Activated naive CD4-positive, alpha-beta T cell treated with anti-CD3 and anti-CD28 coated beads for 36 hours (primary cell): ENCODE results near the gene STX5. TPM values are rescaled to one million over a fixed set of nuclear protein-coding genes. Genes with fewer than 3 reads are reported as not detected.

ENCODE experiments used
- CTCF ChIA-PET: fragments of 350-600 bp; sonication (Branson Sonifier 250); formaldehyde crosslinking; loops from one replicate; lab custom pipeline; 2021; ENCODE audit warnings: antibody characterized with exemption; lab: Charles Lee
- DNase-seq: peaks from one replicate; pipeline ENCODE4 v3.0.0-alpha.2; 2020
- H3K27ac Mint-ChIP-seq: one replicate; pipeline ENCODE4 v1.8.0; 2021; ENCODE audit warnings: mild to moderate bottlenecking, mixed read lengths
- H3K27me3 Mint-ChIP-seq: one replicate; pipeline ENCODE4 v1.8.0; 2021; ENCODE audit warnings: low read depth, mixed read lengths
- H3K36me3 Mint-ChIP-seq: one replicate; pipeline ENCODE4 v1.8.0; 2021; ENCODE audit warnings: low read depth, mixed read lengths
- H3K4me1 Mint-ChIP-seq: one replicate; pipeline ENCODE4 v1.8.0; 2021; ENCODE audit warnings: low read depth, mixed read lengths
- H3K4me3 Mint-ChIP-seq: one replicate; pipeline ENCODE4 v1.8.0; 2021; ENCODE audit warnings: mild to moderate bottlenecking, moderate library complexity, mixed read lengths
- H3K9me3 Mint-ChIP-seq: one replicate; pipeline ENCODE4 v1.8.0; 2021; ENCODE audit warnings: mixed read lengths
- intact Hi-C: fragments of 100-400 bp; cut with micrococcal nuclease; formaldehyde crosslinking; loops from one replicate; pipeline ENCODE4 v1.15.1; 2023
- total RNA-seq, 2 experiments: library from RNA; stranded (reverse); gene quantifications; one replicate each; pipeline ENCODE4 v1.2.3, GENCODE V29; 2021

The STX5 gene
- total RNA-seq, 2 experiments from 2014 or later, result 22.7 to 23.0 TPM

DNA sequence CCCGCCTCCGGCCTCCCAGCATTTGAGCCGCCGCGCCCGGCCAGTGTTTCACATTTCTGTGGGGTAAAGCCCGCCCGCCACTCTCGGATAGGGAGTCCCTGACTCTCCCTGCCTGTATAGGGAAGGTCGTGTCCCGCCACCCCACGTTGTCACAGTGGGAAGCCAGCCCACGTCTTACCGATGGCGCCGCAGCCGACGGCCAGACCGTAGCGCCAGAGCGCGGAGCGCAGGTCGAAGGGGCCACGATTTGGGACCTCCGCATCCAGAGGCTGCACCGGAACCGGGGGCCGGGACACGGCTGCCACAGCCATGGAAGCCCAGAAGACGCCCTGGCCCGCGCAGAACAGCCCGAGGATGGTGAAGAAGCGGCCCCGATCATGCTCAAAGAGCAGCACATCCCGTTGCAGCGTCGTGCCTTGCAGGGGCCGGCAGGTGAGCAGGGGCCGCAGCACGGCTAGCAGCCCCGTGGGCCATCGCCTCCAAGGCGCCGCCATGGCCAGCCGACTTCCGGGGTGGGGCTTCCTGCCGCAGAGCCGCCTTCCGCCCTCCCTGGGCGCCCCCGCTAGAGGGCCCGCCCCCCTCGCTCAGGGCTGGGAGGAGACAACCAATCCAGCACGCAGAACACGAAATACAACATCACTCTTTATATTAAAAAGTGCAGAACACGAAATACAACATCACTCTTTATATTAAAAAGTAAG lies 40.2 kb downstream of the STX5 start, which contains the start of gene TMEM223:
TSS of gene TMEM223 (minus strand) at position 506 of the 701 bp plus-strand sequence. CDS start at position 494, 12 bp downstream.
- Mint-ChIP-seq H3K4me1 (peaks cover 47% of the 10 kb centered on the region), H3K9me3 (no peaks in the 10 kb centered on the region), H3K27me3 (no peaks in the 10 kb centered on the region), H3K36me3 (peaks cover 44% of the 10 kb centered on the region), H3K4me3 (peak within 1 kb of the TSS; percentile 85), H3K27ac (peak within 1 kb of the TSS; percentile 90)
- CTCF ChIA-PET, result interaction anchor here (0.7 to 1.1 kb wide), 3 partner anchors 32 to 70 kb away, joined by 3 to 4 read pairs (median 4); no protein-coding TSS in a partner anchor
- peak; percentile 92 for DNase-seq
- intact Hi-C loops, result loop anchor here (1.0 kb wide), 3 partner anchors 14 to 50 kb away; partner anchors contain the start of gene NXF1

DNA sequence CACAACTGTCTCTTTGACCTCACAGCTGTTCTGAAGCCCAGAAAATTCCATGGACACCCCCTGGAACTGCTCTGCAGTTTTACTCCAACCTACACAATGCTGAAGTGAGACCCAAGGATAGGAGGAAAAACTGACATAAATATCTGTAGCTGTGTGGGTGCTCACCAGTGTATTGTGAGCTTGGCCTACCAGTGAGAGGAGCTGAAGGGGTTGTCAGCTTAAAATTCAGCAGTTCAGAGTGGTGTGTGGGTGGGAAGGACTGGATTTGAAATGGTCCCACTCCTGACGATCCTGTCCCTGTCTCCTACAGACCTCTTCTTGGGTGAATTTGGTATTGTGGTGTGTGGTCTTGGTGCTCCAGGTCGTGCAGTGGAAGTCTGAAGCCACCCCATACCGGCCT lies 42.3 kb downstream of the STX5 start:
- Mint-ChIP-seq H3K27ac (peak overlapping the region; percentile 93), H3K27me3 (no peaks in the 10 kb centered on the region), H3K36me3 (peaks cover 28% of the 10 kb centered on the region), H3K4me3 (peak overlapping the region; percentile 92), H3K4me1 (peaks cover 55% of the 10 kb centered on the region), H3K9me3 (no peaks in the 10 kb centered on the region)
- no peak for DNase-seq
- intact Hi-C loops, result loop anchor here (5.0 kb wide), 1 partner anchor 233 kb away; no protein-coding TSS in a partner anchor
- CTCF ChIA-PET, result interaction anchor here (0.7 to 1.6 kb wide), 3 partner anchors 43 to 69 kb away, joined by 3 to 4 read pairs (median 3); partner anchors contain the start of gene TEX54

DNA sequence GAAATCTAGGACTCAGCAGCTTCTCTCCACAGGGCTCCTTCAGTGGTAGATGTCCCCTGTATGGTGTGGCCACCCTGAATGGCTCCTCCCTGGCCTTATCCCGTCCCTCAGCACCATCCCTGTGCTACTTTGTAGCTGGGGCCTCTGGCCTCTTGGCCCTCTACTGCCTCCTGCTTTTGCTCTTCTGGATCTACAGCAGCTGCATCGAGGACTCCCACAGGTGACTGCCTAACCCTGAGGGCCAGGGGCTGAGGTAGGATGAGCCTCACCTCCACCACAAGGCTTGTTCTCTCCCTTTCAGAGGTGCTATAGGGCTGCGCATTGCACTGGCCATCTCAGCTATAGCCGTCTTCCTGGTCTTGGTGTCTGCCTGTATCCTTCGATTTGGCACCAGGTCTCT lies 42.9 kb downstream of the STX5 start:
- Mint-ChIP-seq H3K4me1 (peaks cover 53% of the 10 kb centered on the region), H3K27me3 (no peaks in the 10 kb centered on the region), H3K4me3 (peak overlapping the region; percentile 92), H3K27ac (peak overlapping the region; percentile 93), H3K9me3 (no peaks in the 10 kb centered on the region), H3K36me3 (peaks cover 22% of the 10 kb centered on the region)
- no peak for DNase-seq
- CTCF ChIA-PET, result interaction anchor here (0.7 to 1.6 kb wide), 3 partner anchors 17 to 44 kb away, joined by 3 to 5 read pairs (median 4); partner anchors contain the start of genes NXF1 and TEX54
- intact Hi-C loops, result loop anchor here (5.0 kb wide), 1 partner anchor 233 kb away; no protein-coding TSS in a partner anchor

DNA sequence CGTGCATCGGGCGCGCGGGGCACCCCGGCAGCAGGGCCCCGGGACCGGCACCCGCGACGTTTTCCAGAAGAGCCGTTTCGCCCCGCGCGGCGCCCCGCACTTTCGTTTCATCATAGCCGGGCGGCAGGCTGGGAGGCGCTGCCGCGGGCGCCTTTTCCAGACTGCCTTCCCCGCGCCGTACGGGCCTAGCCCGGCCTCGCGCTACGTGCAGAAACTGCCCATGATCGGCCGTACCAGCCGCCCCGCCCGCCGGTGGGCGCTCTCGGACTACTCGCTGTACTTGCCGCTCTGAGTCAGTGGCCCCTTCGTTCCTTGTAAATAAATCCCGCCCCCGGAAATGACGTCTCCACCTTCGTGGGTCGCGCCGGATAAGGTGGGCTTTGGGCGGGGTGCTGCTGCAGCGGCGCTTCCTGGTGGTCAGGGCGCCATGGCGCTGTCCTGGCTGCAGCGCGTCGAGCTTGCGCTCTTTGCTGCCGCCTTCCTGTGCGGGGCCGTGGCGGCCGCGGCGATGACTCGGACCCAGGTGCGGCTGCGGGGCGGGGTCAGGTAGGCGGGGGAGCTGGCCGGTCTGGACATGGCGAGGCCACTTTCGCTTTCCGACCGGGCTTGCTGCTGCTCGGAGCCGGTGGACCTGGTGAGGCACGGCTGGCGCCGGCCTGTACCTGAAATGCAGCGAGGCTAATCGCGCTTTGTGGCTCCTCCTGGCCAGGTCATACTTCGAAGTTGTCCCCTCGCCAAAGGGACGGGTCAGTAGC lies 44.7 kb downstream of the STX5 start, which contains the start of gene TMEM179B:
TSS of gene TMEM179B (plus strand) at position 398 of the 755 bp plus-strand sequence. CDS start at position 428, 30 bp downstream.
- intact Hi-C loops, result loop anchor here (1.0 to 5.0 kb wide), 10 partner anchors 16 to 235 kb away; partner anchors contain the start of genes NXF1, POLR2G, TAF6L and TTC9C
- Mint-ChIP-seq H3K27ac (peak within 1 kb of the TSS; percentile 93), H3K4me1 (peaks cover 47% of the 10 kb centered on the region), H3K9me3 (no peaks in the 10 kb centered on the region), H3K36me3 (peaks cover 17% of the 10 kb centered on the region), H3K27me3 (no peaks in the 10 kb centered on the region), H3K4me3 (peak within 1 kb of the TSS; percentile 92)
- CTCF ChIA-PET, result interaction anchor here (0.5 to 3.9 kb wide), 28 partner anchors 9 to 236 kb away, joined by 3 to 53 read pairs (median 6); partner anchors contain the start of genes HNRNPUL2, NXF1, STX5 and TAF6L
- peak; percentile 99 for DNase-seq

DNA sequence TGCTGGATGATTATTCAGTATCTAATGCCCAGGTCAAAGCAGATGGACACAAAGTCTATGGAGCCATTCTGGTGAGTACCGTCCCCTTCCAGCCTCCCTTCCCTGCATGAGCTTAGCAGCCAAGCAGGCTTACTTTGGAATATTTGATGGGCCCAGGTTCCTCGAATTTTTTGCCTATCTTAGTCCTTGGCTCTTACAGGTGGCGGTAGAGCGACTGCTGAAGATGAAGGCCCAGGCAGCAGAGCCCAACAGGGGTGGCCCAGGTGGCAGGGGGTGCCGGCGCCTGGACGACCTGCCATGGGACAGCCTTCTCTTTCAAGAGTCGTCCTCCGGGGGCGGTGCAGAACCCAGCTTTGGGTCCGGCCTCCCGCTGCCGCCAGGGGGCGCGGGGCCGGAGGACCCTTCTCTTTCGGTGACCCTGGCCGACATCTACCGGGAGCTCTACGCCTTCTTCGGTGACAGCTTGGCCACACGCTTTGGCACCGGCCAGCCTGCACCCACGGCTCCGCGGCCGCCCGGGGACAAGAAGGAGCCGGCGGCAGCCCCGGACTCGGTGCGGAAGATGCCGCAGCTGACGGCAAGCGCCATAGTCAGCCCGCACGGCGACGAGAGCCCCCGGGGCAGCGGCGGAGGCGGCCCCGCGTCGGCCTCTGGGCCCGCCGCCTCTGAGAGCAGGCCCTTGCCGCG lies 45.4 kb downstream of the STX5 start:
- no peaks in the 10 kb centered on the region for H3K27me3 Mint-ChIP-seq
- H3K4me1 Mint-ChIP-seq, result peaks cover 43% of the 10 kb centered on the region
- peak; percentile 87 for DNase-seq
- H3K36me3 Mint-ChIP-seq, result peaks cover 15% of the 10 kb centered on the region
- H3K27ac Mint-ChIP-seq, result peak overlapping the region; percentile 89
- CTCF ChIA-PET, result interaction anchor here (0.6 to 3.9 kb wide), 34 partner anchors 9 to 237 kb away, joined by 3 to 53 read pairs (median 5); partner anchors contain the start of genes HNRNPUL2, NXF1, POLR2G and STX5
- peak overlapping the region; percentile 79 for H3K4me3 Mint-ChIP-seq
- intact Hi-C loops, result loop anchor here (1.0 to 5.0 kb wide), 11 partner anchors 15 to 236 kb away; partner anchors contain the start of genes NXF1, POLR2G, TAF6L and TTC9C
- no peaks in the 10 kb centered on the region for H3K9me3 Mint-ChIP-seq

DNA sequence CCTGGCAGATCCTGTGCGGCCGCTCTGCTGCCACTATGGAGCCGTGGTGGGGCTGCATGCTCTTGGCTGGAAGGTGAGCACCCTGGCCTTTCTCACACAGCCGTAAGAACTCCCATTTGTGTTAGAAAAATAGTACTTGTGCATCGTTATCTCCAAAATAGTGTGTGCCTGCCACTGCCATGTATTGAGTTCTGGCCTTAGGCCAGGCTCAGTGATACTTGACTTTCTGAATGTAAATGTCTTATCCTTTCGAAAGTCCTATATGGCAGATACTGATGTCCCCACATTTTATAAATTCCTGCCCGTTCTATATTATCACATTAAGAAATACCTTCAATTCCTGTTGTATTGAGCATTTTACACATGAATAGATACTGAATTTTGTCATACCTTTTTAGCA lies 49.1 kb downstream of the STX5 start:
- peaks cover 13% of the 10 kb centered on the region for H3K36me3 Mint-ChIP-seq
- CTCF ChIA-PET, result no interaction called here
- intact Hi-C loops, result no loop called here
- peaks cover 11% of the 10 kb centered on the region for H3K4me1 Mint-ChIP-seq
- DNase-seq, result no peak
- H3K9me3 Mint-ChIP-seq, result no peaks in the 10 kb centered on the region
- H3K4me3 Mint-ChIP-seq, result no peak overlapping the region
- H3K27me3 Mint-ChIP-seq, result no peaks in the 10 kb centered on the region
- no peak overlapping the region for H3K27ac Mint-ChIP-seq

DNA sequence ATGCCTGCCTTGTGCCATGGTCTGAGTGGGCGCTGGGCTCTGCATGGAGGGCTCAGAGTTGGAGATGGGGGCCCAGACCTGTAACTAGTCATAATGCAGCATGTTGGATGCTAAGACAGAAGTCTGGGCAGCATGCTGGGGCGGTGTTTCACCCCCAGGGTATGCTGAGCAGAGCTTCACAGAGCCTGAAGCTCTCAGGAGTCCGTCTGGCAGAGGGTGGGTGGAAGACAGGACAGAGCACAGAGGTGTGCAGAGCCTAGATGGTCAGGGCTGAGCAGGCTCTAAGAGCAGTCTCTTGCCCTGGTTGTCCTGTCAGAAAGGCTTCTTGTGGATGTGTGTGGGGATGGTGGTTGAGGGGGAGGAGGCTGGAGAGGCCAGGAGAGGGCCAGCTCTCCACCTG lies 53.4 kb downstream of the STX5 start:
- CTCF ChIA-PET, result no interaction called here
- Mint-ChIP-seq H3K36me3 (peaks cover 13% of the 10 kb centered on the region), H3K27ac (peak overlapping the region; percentile 66), H3K4me3 (no peak overlapping the region), H3K4me1 (peaks cover 11% of the 10 kb centered on the region), H3K9me3 (no peaks in the 10 kb centered on the region), H3K27me3 (no peaks in the 10 kb centered on the region)
- intact Hi-C loops, result no loop called here
- no peak for DNase-seq

DNA sequence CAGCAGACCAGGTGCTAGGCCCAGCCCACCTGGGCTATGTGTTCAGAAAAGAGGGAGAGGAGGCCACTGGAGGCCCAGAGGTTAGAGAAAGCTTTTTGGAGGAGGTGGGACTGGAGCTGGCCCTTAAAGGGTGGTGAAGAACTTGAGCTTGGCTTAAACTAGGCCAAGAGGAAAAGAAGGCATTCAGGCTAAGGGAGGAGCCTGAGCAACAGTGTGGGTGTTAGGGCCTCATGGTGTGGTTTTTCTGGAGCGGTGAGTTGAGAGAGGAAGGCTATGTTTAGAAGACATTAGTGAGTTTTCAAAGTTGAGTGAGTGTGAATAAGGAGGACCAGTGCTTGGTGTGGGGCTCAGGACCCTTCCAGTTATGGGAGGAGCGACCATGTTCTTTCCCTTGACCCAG lies 54.5 kb downstream of the STX5 start:
- CTCF ChIA-PET, result interaction anchor here (7.1 kb wide), 1 partner anchor 9 kb away, joined by 53 read pairs; the partner anchor contains the start of gene TMEM179B
- Mint-ChIP-seq H3K36me3 (peaks cover 13% of the 10 kb centered on the region), H3K9me3 (no peaks in the 10 kb centered on the region), H3K27me3 (no peaks in the 10 kb centered on the region), H3K27ac (peak overlapping the region; percentile 69), H3K4me3 (no peak overlapping the region), H3K4me1 (peaks cover 12% of the 10 kb centered on the region)
- intact Hi-C loops, result no loop called here
- no peak for DNase-seq

DNA sequence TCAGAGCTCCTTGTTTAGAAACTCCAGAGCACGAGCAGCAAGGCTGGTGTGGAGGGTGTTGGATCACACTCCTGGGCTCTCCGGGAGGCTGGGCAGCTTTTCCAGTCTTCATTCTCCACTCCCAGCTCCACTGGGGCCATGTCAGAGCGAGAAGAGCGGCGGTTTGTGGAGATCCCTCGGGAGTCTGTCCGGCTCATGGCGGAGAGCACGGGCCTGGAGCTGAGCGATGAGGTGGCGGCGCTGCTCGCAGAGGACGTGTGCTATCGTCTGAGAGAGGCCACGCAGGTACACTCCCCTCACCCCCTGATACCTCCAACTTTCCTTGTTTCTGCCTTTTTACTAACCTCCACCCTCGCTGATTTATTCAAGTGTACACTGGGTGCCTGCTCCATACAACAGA lies 56.2 kb downstream of the STX5 start:
- Mint-ChIP-seq H3K27me3 (no peaks in the 10 kb centered on the region), H3K36me3 (peaks cover 13% of the 10 kb centered on the region), H3K4me1 (peaks cover 18% of the 10 kb centered on the region), H3K9me3 (no peaks in the 10 kb centered on the region), H3K27ac (no peak overlapping the region), H3K4me3 (no peak overlapping the region)
- no peak for DNase-seq
- CTCF ChIA-PET, result interaction anchor here (7.1 kb wide), 1 partner anchor 10 kb away, joined by 53 read pairs; the partner anchor contains the start of gene TMEM179B
- intact Hi-C loops, result no loop called here

DNA sequence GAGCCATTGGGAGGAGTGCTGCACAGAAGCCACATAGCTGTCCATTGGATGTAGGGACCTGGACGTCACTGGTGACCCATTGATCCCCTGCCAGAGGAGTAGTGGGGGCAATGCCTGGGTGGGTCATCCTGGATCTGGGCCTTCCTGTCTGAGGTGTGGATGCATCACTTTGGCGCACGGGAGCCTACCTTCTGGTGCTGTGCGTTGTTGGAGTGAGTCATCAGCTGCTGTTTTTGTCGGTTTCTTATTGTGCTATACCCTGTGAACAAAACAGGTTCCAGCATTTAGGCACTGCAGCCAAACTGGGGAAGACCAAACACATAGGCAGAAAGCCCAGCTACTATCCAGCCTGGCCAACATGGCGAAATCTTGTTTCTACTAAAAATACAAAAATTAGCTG lies 57.4 kb downstream of the STX5 start:
- intact Hi-C loops, result loop anchor here (5.0 kb wide), 1 partner anchor 162 kb away; the partner anchor contains the start of genes EML3 and ROM1
- Mint-ChIP-seq H3K36me3 (peaks cover 11% of the 10 kb centered on the region), H3K4me1 (peaks cover 29% of the 10 kb centered on the region), H3K4me3 (no peak overlapping the region), H3K9me3 (no peaks in the 10 kb centered on the region), H3K27ac (no peak overlapping the region), H3K27me3 (no peaks in the 10 kb centered on the region)
- DNase-seq, result no peak
- CTCF ChIA-PET, result interaction anchor here (0.5 to 7.1 kb wide), 3 partner anchors 12 to 139 kb away, joined by 3 to 53 read pairs (median 3); partner anchors contain the start of genes TMEM179B and ZBTB3
